Spleen (tissue), 11 donors: Measurements from ENCODE around the gene NFIX. TPM values are rescaled to one million over a fixed set of nuclear protein-coding genes. Genes with fewer than 3 reads are reported as not detected.

ENCODE experiments used
- DNase-seq: peaks from one replicate; pipeline ENCODE4 v3.0.0-alpha.2; 2020
- H3K27ac ChIP-seq, 8 donors: fragments of 200-600 bp; sonication (generic) in 7 of 8; 1 replicate in 4 of 8; 2 replicates in 4 of 8; pipeline versions ENCODE4 v1.5.0 to v1.8.0; 2016 to 2021; ENCODE audit warnings: inconsistent platforms in 4 of 8, mild to moderate bottlenecking in 4 of 8, moderate library complexity in 1 of 8
- H3K27me3 ChIP-seq, 7 donors: fragments of 200-600 bp; sonication (generic) in 6 of 7; replicated peaks in 1 of 7; 1 replicate in 4 of 7; 2 replicates in 3 of 7; pipeline versions ENCODE4 v1.5.0 to v1.8.0; 2016 to 2021; ENCODE audit warnings: inconsistent platforms in 3 of 7, mild to moderate bottlenecking in 1 of 7
- H3K36me3 ChIP-seq, 6 donors: fragments of 200-600 bp; sonication (generic) in 5 of 6; 1 replicate in 4 of 6; 2 replicates in 2 of 6; pipeline versions ENCODE4 v1.5.0 to v1.8.0; 2016 to 2021; ENCODE audit warnings: inconsistent platforms in 2 of 6
- H3K4me1 ChIP-seq, 6 donors: fragments of 200-600 bp; sonication (generic) in 5 of 6; 1 replicate in 3 of 6; 2 replicates in 3 of 6; pipeline versions ENCODE4 v1.5.0 to v1.8.0; 2016 to 2021; ENCODE audit warnings: inconsistent platforms in 3 of 6
- H3K4me3 ChIP-seq, 8 donors: fragments of 200-600 bp; sonication (generic) in 7 of 8; 1 replicate in 4 of 8; 2 replicates in 4 of 8; pipeline versions ENCODE4 v1.5.0 to v1.8.0; 2016 to 2021; ENCODE audit warnings: inconsistent platforms in 4 of 8, mild to moderate bottlenecking in 4 of 8, moderate library complexity in 2 of 8
- H3K9me3 ChIP-seq, 8 donors: fragments of 200-600 bp; sonication (generic) in 7 of 8; 1 replicate in 4 of 8; 2 replicates in 4 of 8; pipeline versions ENCODE4 v1.5.0 to v1.8.0; 2016 to 2021; ENCODE audit warnings: inconsistent platforms in 4 of 8
- POLR2A ChIP-seq, 3 donors: fragments of 450-650 bp; IDR thresholded peaks; one replicate each; pipeline ENCODE4 v1.5.1; 2017; ENCODE audit warnings: antibody characterized with exemption in 3 of 3, mild to moderate bottlenecking in 1 of 3
- POLR2AphosphoS5 ChIP-seq, 3 donors: sonication (generic); formaldehyde crosslinking; IDR thresholded peaks; one replicate each; pipeline ENCODE4 v1.5.1; 2017; ENCODE audit warnings: antibody characterized with exemption in 3 of 3
- WGBS, 5 donors: extraction: QIAGEN DNeasy Blood & Tissue Kit in 3 of 5; methylation state at CpG; one replicate each; pipeline versions ENCODE4 v1.1.5 to v1.1.7; 2013 to 2018; 5-methylcytosine and 5-hydroxymethylcytosine counted together
- intact Hi-C: fragments of 100-400 bp; cut with DNase I; formaldehyde crosslinking; loops from one replicate; pipeline ENCODE4 v1.15.0; 2023; ENCODE audit warnings: low total_unique reads
- polyA plus RNA-seq, 3 donors: library from polyadenylated mRNA; stranded (reverse); fragments of 200-250 nt; gene quantifications; one replicate each; pipeline ENCODE4 v1.2.1, GENCODE V29; 2013
- total RNA-seq, 7 donors: library from RNA; depleted of rRNA in 3 of 7; stranded (reverse); fragments of >200 nt in 3 of 7; fragmentation: NEBNext Ultra II Directional in 4 of 7; extraction: Animal tissue kit (Norgen Biotek cat#: 25700) in 4 of 7; gene quantifications; one replicate each; pipeline versions ENCODE4 v1.1.0 to v1.2.1, GENCODE V29; 2016 to 2021
- TF ChIP-seq, protein P1 (sequence below), 11 experiments: fragments of 200-600 bp in 7 of 11; fragments of 450-650 bp in 4 of 11; sonication (generic) in 4 of 11; IDR thresholded peaks in 8 of 11; conservative IDR thresholded peaks in 3 of 11; 1 replicate in 7 of 11; 2 replicates in 4 of 11; pipeline versions ENCODE4 v1.4.0 to v1.8.0; 2016 to 2021; ENCODE audit warnings: antibody characterized with exemption in 11 of 11, inconsistent platforms in 4 of 11, mild to moderate bottlenecking in 1 of 11
- donor health status: healthy with polysubstance abuse.
- donor health status: DM: no; HTN: no; CAD: no; lungs with moderate emphysema.
- donor health status: DM: no; HTN: no; CAD: no.
- donor health status: Bipolar disorder and iron deficiency.
- donor health status: healthy.
- donor health status: DM: no; HTN: no; CAD: no.
- donor health status: DM: yes; HTN: yes; CAD: no.

Gene NFIX
- total and polyA plus RNA-seq, 10 donors = 1.1 to 41.4 (median 17.5) TPM

DNA sequence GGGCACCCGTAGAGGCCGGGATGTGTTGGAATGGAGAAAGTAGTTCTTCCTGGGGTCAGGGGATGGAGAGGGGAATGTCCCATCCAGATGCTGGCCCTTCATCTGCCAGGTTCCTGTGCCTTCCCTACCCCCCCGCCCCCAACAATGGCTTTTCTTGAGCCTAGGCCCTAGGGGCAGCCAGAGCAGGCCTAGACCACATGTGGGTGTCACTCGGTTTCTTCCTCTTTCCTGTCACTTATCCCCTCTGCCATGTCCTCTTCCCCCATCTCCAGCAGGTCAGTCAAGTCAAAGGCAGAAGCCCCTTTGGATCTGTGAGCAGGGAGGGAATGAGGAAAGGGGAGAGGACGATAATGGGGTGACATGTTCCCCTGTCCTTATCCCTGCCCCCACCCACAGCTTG lies 71.0 kb downstream of the NFIX start:
- TF ChIP-seq POLR2AphosphoS5 (IDR thresholded peaks at IDR 0.05) (no peak), POLR2A (IDR thresholded peaks at IDR 0.05) (no peak)
- TF ChIP-seq, protein P1, sequence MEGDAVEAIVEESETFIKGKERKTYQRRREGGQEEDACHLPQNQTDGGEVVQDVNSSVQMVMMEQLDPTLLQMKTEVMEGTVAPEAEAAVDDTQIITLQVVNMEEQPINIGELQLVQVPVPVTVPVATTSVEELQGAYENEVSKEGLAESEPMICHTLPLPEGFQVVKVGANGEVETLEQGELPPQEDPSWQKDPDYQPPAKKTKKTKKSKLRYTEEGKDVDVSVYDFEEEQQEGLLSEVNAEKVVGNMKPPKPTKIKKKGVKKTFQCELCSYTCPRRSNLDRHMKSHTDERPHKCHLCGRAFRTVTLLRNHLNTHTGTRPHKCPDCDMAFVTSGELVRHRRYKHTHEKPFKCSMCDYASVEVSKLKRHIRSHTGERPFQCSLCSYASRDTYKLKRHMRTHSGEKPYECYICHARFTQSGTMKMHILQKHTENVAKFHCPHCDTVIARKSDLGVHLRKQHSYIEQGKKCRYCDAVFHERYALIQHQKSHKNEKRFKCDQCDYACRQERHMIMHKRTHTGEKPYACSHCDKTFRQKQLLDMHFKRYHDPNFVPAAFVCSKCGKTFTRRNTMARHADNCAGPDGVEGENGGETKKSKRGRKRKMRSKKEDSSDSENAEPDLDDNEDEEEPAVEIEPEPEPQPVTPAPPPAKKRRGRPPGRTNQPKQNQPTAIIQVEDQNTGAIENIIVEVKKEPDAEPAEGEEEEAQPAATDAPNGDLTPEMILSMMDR (IDR thresholded peaks at IDR 0.05 in 8 of 11, conservative IDR thresholded peaks at IDR 0.05 in 3 of 11) = no peak
- WGBS, 5 donors = 71 to 89% (median 75%) methylated on average over 5 of the region's 5 CpGs
- Histone ChIP-seq H3K27ac (no peak overlapping the region), H3K36me3 (no peaks in the 10 kb centered on the region), H3K27me3 (peaks cover 0 to 13% (median 0%) of the 10 kb centered on the region in 7 donors), H3K4me3 (no peak overlapping the region), H3K4me1 (peaks cover 6 to 14% (median 7%) of the 10 kb centered on the region in 6 donors), H3K9me3 (no peaks in the 10 kb centered on the region)
- DNase-seq = no peak
- intact Hi-C loops = no loop called here

DNA sequence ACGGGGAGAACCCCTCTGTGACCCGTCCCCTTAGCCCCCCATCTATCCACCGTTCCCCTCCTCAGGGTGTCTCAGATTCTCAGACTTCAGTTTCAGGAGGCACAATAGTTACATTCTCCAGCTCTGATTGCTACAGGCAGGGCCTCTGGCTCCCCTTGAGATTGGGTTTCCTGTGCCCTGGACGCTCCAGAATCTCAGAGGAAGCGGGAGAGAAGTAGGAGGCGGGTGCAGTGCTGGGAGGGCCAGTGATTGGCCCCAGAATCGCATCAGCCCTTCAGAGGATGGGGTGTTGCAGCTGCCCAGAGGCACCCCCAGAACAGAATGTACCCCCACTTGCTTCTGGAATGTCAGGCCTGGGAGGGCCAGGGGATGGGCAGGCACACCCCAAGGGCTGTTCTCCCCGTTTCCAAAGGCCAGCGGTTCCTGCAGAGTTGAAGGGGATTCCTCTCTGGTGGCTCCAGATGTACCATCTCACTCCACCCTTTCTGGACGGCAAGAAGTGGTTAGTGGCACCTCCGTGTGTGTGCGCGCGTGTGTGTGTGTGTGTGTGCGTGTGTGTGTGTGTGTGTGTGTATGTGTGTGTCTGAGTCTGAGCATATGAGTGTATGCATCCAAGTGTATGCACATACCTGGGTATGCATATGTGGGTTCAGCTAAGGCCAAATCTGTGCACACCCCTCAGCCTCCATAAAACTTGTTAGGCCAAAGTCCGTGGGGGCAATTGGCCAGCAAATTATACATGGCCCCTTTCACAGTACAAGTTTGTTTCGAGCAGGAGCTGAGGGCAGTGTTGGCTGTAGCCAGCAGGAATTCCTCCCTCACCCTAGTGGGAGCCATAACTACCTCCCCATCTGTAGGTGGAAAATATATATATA lies 71.9 kb downstream of the NFIX start:
- H3K4me1 ChIP-seq = peaks cover 0 to 6% (median 0%) of the 10 kb centered on the region in 6 donors
- 66 to 83% (median 77%) methylated on average over 11 to 17 of the region's 17 CpGs for WGBS, 5 donors

DNA sequence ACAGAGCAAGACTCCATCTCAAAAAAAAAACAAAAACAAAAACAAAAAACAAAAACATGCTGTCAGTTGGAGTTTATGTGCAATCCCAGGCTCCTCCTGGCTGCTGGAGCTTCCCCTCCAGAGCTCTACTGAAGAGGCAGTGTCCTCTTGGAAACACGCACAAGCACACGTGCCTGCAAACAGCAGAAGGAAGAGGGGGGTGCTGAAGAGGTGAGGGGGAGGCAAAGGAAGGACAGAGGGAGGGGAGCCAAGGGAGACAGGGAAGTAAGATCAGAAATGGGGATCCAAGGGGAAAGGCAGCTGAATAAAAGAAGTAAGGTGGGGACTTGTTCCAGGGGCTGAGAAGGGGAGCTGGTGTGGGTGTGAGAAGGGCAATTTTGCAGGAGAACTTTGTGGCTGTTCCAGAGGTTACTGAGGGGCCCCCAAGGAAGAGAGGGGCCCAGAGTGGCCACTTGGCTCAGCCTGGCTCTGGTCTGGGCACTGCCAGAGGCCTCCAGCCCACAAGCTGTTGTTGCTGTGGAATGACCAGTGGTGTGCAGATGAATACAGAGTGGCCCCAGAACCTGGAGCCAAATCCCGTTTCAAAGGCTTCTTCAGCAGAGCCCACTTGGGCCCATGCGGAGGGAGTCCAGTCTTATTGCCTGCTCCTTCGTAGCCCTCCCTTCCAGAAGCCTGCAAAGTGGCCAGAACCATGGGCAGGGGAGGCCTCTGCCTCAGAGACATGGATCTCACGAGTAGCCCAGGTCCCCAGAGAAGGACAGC lies 73.0 kb downstream of the NFIX start:
- Histone ChIP-seq H3K9me3 (no peaks in the 10 kb centered on the region), H3K4me1 (peaks cover 0 to 6% (median 0%) of the 10 kb centered on the region in 6 donors), H3K27ac (no peak overlapping the region), H3K36me3 (no peaks in the 10 kb centered on the region), H3K4me3 (no peak overlapping the region), H3K27me3 (no peaks in the 10 kb centered on the region)
- no peak for DNase-seq
- no peak for TF ChIP-seq POLR2AphosphoS5 (IDR thresholded peaks at IDR 0.05)
- TF ChIP-seq, protein P1 (IDR thresholded peaks at IDR 0.05 in 8 of 11, conservative IDR thresholded peaks at IDR 0.05 in 3 of 11) = no peak
- TF ChIP-seq POLR2A (IDR thresholded peaks at IDR 0.05) = no peak
- intact Hi-C loops = no loop called here
- WGBS, 5 donors = 58 to 78% (median 67%) methylated on average over 6 of the region's 6 CpGs

More for the DNA sequence above, 71.9 kb downstream of the NFIX start:
- TF ChIP-seq POLR2AphosphoS5 (IDR thresholded peaks at IDR 0.05) (no peak), POLR2A (IDR thresholded peaks at IDR 0.05) (no peak)
- TF ChIP-seq, protein P1 (IDR thresholded peaks at IDR 0.05 in 8 of 11, conservative IDR thresholded peaks at IDR 0.05 in 3 of 11) = no peak
- no peak for DNase-seq
- Histone ChIP-seq H3K9me3 (no peaks in the 10 kb centered on the region), H3K27ac (no peak overlapping the region), H3K27me3 (peaks cover 0 to 3% (median 0%) of the 10 kb centered on the region in 7 donors), H3K4me3 (no peak overlapping the region), H3K36me3 (no peaks in the 10 kb centered on the region)
- intact Hi-C loops = no loop called here
